GM19025 (cell line): ENCODE data around the gene ACSBG1.

Experiments
- ATAC-seq: cut with Tn5 transposase; IDR thresholded peaks from one replicate; pipeline ENCODE4 v1.9.1; 2021; ENCODE audit warnings: mild to moderate bottlenecking, low read depth, moderate library complexity; ENCODE audit not compliant: unreplicated experiment

Gene ACSBG1

GRCh38 chr15:78234515-78235040, at the start of gene ACSBG1:
Gene ACSBG1, minus strand, starts transcription at chr15:78234565. Its CDS starts 64 bp downstream, at chr15:78234501.
- no peak for ATAC-seq

- no peak for ATAC-seq
Observed at GRCh38 chr15:78282324-78282723, 48.0 kb upstream of the ACSBG1 start.

- no peak for ATAC-seq
Observed at GRCh38 chr15:78280319-78281072, 46.1 kb upstream of the ACSBG1 start.

GRCh38 chr15:78276064-78276943, 41.9 kb upstream of the ACSBG1 start:
- ATAC-seq, result no peak

GRCh38 chr15:78274994-78275393, 40.6 kb upstream of the ACSBG1 start:
- no peak for ATAC-seq

- no peak for ATAC-seq
Observed at GRCh38 chr15:78272776-78273175, 38.4 kb upstream of the ACSBG1 start.

GRCh38 chr15:78272316-78272715, 38.0 kb upstream of the ACSBG1 start:
- no peak for ATAC-seq

GRCh38 chr15:78266806-78267205, 32.4 kb upstream of the ACSBG1 start:
- no peak for ATAC-seq

GRCh38 chr15:78266229-78266628, 31.9 kb upstream of the ACSBG1 start:
- ATAC-seq, result no peak

- no peak for ATAC-seq
Observed at GRCh38 chr15:78265752-78266224, 31.4 kb upstream of the ACSBG1 start.

- ATAC-seq, result no peak
Observed at GRCh38 chr15:78265137-78265460, 30.7 kb upstream of the ACSBG1 start.

GRCh38 chr15:78264304-78265136, 30.2 kb upstream of the ACSBG1 start, which contains the start of gene DNAJA4:
Gene DNAJA4, plus strand, starts transcription at chr15:78264562. Its CDS starts 202 bp downstream, at chr15:78264764.
- no peak for ATAC-seq

- no peak for ATAC-seq
Observed at GRCh38 chr15:78263907-78264303, 29.5 kb upstream of the ACSBG1 start.

- no peak for ATAC-seq
Observed at GRCh38 chr15:78263351-78263781, 29.0 kb upstream of the ACSBG1 start.

- no peak for ATAC-seq
Observed at GRCh38 chr15:78261062-78261461, 26.7 kb upstream of the ACSBG1 start.

- no peak for ATAC-seq
Observed at GRCh38 chr15:78260489-78260888, 26.1 kb upstream of the ACSBG1 start.

- ATAC-seq, result no peak
Observed at GRCh38 chr15:78259232-78259631, 24.9 kb upstream of the ACSBG1 start.

GRCh38 chr15:78257681-78258080, 23.3 kb upstream of the ACSBG1 start:
- ATAC-seq, result no peak

- no peak for ATAC-seq
Observed at GRCh38 chr15:78256044-78256437, 21.7 kb upstream of the ACSBG1 start.

- no peak for ATAC-seq
Observed at GRCh38 chr15:78255421-78256043, 21.2 kb upstream of the ACSBG1 start.
